GM18526 (cell line): ENCODE data around the gene RGS9.

Experiments
- POLR2A ChIP-seq: IDR thresholded peaks from 3 replicates; pipeline ENCODE4 v1.6.1; 2011; ENCODE audit not compliant: insufficient read length; ENCODE audit errors: extremely low read depth

Gene RGS9

DNA sequence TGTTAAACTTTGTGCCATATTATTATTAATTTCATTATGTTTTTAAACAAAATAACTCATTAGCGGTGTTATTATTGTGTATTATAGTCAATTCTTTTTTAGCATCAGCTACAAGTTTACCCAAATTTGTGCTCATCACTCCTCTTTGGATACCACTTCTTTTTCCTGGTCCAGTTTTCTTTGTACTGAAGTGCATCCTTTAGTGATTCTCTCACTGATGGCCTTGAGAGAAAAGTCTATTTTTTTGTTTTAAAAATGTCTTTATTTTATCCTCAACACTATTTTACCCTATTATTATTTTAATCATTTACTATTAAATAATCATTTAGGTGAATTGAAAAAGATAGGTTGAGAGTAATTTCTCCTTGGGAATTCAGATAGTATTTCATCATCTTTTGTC lies 99.2 kb downstream of the RGS9 start:
- no peak for TF ChIP-seq POLR2A

DNA sequence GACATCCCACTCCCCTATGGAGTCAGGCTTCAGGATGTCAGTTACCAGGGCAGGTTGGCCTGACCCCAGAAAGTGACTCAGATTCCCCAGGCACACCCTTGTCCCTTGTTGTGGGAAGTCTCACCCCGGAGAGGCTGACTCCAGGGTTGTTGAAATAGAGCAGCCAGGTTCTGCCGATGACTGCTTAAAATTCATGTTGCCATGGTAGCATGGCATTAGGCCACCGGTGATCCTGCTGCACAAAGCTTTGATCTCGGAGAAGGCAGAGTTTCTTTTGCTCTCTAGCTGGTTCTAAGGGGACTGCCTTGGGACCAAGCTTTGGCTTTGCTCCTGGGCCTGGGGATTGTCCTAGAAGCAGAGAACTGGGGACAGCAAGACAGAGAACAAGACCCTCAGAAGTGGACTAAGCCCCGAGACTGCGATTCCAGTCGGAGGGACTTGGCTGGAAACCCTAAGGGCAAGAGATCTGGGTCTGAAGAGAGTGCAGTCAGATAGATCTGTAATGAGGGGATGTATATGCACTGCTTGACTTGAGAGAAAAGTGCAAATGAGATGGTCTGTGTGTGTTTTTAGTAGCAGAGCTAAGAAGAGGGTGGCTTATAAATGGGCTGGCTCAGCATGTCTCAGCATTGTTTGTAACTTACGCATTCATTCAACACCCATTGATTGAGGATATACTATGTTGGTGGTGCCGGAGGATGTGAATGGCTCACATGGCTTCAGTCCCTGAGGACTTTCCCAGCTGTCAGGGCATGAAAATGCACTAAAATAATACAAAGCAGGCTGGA lies 106.9 kb downstream of the RGS9 start:
- no peak for TF ChIP-seq POLR2A

DNA sequence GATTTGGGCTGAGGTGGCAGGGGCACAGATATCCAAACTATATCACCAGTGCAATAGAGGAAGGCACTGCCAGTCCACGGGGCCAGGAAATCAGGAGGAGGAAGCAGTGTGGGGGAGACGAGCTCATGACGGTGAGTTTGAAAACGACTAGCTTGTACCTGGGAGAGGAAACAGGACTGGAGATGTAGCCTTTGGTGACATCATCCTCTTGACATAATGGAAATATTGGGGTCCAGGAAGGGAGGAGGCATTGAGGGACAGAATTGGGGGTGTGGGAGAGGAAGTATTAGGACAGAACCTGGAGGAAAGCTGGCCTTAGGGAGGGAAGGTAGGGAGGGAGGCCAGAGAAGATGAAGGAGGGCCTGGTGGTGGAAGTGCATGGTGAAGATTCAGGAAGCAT lies 109.1 kb downstream of the RGS9 start:
- no peak for TF ChIP-seq POLR2A

DNA sequence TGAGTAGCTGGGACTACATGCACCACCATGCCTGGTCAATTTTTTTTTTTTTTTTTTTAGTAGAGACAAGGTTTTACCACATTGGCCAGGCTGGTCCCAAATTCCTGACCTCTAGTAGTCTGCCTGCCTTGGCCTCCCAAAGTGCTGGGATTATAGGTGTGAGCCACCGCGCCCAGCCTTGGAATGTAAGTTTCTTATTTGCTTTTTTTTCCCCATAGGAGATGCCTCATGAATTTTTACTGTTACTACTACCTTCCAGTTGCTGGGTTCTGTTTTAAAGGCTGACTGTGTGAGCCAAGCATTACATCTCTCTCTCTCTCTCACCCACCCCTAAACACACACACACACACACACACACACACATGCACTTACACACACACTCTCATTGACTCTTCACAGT lies 112.6 kb downstream of the RGS9 start:
- no peak for TF ChIP-seq POLR2A

DNA sequence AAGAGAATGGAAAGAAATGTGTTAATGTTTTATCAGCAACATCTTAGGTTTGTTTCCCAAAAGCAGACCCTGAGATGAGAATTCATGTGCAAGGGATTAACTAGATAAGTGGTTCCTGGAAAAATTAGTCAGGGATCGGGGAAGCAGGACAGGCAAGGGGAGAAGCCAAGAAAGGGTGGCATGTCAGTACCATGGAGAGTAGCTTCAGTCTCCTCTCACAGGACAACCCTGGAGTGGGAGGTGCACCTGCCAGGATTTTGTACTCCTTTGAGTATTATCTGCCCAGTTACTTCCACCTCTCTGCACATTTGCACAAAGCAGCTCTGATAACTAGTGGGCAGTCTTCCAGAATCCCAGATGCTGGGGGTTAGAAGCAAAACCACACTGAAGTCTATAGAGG lies 117.0 kb downstream of the RGS9 start:
- no peak for TF ChIP-seq POLR2A

DNA sequence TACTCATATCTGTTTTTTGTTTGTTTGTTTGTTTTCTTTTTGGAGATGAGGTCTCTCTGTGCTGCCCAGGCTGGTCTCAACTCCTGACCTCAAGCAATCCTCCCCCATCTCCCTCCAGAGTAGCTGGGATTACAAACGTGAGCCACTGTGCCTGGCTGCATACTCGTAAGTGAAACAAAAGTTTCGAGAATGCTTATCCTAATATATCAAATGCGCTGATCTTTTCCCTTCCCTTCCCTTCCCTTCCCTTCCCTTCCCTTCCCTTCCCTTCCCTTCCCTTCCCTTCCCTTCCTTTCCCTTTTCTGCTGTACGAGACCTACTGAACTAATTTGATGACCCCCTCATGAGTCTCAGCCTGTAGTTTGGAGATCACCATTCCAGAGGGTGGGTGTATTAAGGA lies 122.1 kb downstream of the RGS9 start:
- no peak for TF ChIP-seq POLR2A

DNA sequence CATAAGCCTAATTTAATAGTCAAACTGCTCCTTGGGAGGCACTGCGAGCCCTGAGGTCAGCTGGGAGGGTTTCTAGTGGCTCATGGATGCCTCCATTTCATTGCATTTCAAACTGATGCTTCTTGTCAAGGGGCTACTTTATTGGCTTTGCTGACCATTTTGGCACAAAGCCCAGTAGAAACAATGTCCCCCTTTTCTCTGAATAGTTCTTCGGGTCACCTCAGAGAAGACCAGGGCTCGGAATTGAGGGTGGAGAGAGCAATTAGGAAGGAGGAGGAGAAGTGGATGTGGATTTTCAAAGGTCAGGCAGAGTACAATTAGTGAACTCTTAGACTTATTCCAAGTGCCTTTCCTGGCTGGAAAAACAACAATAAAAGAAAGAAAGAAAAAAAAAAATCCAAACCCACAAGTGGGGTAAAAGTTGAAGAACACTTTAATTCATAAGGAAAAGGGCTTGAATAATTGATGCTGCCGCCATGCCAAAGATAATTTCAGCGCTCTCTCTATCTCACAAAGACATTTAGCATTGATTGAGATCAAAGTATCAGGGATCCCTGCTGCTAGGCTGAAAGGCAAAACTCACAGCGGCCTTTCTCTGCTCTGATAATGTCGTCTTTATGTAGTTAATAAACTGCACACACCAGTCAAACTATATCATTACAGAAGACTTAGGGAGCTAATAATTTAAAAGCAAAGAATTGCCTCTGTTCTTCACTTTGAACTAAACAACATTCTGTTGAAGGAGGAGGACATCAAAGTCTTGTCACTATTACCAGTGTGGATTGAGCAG lies 122.7 kb downstream of the RGS9 start:
- TF ChIP-seq POLR2A = no peak

DNA sequence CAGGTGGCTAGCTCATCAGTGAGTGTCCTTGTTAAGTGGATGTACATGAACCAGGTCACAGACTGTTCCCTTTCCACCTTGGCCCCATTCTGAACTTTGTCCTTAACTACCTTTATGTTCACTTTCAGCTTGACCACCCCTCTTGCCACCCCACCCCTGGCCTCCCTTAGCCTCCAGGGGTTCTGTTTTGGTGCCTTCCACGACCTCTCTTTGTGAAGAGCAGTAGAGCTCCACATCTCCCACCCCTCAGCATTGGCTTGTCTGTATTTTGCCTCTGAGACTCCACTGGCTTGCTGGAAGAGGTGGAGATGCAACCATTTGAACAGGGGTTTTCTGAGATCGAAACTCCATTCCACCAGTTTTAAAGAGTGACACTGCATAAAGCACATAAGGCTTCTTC lies 123.5 kb downstream of the RGS9 start:
- TF ChIP-seq POLR2A = no peak

DNA sequence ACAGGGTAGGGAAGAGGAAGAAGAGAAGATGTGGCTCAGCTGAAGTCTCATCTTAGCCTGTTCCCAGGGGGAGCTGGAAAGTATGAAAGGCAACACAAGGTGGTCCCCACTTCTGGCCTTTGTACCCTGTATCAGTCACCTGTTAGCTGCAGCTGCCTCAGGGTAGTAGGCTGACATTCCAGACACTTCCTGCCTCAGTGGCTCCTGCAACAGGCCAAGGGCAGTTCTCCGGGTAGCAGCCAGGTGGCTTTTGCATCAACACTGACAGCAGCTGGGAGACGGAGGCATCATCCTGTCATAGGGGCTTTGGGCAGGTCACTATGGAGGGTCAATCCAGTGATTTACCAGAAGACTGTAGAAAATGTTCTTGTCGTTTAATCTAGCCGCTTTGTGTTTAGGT lies 124.0 kb downstream of the RGS9 start:
- no peak for TF ChIP-seq POLR2A

DNA sequence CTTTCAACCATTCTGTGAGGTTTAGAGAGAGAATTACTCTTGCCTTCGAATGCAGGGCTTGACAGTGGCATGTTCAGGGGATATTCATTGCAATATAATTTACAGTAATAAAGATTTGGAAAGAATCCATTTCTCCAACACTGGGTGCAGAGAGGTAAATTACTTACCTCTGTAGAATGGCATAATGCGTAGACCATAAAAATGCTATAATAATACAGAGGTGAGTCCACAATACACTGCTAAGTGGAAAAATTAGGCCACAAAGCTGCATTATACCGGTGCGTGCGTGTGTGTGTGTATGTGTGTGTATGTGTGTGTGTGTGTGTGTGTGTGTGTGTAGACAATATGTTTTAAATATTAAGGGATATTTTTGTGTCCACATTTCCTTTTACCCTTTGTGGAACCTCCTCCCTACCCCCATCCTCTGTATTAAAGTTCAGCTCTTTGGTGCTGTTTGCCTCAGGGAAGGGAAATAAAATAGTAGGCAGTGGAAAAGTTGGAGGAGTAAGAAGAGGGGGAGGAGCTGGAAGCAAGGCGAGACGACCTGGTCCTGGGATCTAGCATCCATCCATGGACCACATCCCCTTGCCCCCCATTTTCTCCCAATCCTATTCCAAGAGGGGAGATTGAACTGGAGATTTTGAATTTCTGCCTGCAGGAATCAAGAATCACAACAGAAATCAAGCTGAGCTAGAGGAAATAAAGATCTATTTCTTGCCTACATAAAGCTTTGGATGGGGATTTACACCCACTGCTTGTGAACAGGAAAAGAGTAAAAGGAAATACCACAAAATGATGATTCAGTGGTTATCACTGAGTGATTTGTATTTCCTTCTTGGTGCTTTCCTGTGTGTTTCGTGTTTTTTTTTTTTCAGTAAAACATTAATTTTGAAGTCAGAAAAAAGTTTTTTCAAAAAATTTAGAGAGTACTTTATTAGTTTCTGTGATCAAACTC lies 124.8 kb downstream of the RGS9 start:
- no peak for TF ChIP-seq POLR2A

DNA sequence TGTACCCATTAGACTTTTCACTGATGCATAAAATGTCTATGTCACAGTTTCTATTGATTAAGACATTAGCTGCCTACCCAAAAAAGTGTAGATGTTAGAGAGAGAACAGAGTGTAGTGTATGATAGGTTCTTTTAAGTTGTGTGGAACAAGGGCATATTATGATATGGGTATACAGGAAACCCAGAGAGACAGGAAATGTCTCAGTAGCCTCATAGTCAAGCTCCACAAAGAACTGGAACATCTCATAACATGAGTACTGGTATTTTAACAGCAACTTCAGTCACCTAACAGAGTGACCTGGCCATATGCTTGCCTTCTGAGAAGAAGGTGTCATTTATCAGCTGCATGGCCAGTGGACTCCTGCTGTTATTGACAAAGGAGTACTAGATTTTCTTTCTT lies 128.1 kb downstream of the RGS9 start:
- no peak for TF ChIP-seq POLR2A

DNA sequence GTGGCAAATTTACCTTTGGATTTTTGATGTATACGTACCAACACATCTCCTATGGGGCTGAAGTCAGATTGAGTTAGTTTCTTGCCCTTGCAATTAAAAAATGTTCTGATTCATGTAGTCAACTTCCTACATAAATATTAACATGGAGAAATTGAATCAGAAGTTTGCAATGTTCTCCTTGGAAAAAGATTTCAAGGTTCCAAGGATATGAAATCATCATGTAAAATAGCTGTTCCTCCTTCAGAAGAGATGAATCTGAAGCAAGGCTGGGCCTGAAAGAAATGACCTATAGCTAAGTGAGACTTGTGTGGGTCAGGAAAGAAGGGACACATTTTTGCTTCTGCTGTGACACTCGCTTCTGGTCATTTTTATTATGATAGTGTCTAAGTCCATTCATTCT lies 131.7 kb downstream of the RGS9 start:
- no peak for TF ChIP-seq POLR2A

DNA sequence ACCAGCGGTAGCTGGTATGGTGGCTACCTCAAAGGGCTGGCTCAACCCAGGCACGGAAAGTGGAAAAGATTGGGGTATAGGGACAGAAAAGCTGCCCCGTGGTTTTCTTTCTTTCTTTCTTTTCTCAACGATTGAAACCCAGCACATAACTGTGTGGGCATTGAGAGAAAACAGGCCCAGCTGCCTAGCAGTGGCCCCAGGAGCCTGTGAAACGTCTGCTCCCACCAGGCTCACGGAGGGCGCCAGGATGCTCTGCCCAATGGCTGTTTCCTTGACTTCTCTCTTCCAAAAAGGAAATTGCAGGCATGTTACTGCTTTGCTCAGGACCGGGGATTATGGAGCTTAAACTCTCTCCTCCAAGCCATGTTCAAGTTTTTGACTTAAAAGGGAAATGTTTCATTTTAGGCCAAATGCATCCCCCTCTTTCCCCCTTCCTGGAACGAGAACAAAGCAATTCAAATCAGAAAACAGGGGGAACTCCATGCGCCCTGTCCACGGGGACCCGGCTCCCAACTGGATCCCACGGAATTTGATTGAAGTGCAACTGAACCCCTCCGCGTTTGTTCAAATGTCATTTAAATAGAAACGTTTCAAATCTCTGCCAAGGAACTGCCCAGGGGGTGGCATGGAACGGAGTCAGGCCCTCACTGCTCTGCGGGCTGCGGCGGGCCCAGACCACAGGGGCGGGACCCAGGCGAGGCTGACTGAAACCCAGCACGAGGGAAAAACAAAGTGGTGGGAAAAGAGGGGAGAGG lies 133.5 kb downstream of the RGS9 start:
- TF ChIP-seq POLR2A = no peak

DNA sequence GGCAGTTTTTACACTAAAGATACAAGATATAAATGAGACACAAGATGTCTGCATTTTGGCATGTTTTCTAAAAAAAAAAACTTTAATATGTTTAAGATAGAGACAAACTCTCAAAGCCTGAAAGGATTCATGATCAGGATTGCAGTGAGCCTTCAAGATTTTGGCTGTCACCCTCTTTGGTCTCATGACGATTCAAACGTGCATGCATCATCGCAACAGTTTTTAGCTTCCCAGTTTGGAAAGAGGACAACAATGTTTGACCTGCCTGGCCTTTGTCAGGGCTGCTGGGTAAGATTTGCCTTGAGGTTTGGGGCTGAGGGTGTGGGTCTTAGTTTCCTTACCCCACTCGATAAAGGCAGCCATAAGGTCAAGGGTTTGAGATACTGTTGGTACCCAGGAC lies 134.1 kb downstream of the RGS9 start:
- no peak for TF ChIP-seq POLR2A
